Measurements from ENCODE around the gene RAD51D. TPM values are rescaled to one million over a fixed set of nuclear protein-coding genes. Genes with fewer than 3 reads are reported as not detected.

RAD51D gene
- polyA plus RNA-seq, 2 of the 4 experiments (the other 2 are of a cell fraction) = 18.4 to 23.8 TPM

DNA sequence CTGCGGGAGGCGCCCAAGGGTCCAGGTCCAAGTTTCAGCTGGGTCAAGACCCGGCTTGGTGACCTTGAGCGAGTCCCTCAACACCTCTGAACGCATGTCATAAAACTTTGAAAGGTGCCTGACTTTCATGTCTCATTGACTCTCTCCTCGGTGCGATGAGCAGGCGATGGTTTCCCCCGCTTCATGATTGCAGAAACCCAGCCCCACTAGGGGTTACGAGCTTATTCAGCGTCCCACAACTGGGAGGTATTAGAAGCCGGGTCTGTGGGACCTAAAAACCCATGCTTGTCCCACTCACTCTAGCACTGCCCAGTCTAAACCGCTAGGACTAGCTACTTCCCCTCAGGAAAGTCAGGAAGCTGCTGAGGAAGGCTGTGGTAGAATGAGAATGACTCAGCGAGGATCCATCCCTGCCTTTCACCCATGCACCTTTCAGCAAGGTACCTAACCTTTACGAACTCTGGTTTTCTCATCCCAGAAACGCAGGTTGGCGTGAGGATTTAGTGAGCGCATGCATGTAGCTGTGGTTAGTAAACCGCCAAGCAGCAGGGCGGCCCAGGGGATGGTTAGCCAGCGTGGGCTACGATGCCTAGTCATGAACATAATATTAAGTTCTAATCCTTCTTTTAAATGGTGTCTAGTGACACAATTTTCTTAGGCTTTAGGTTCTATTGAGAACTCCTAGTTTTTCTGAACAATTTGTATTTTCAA is 29.9 kb downstream of the RAD51D start:
- 40% methylated on average over 22 of the region's 22 CpGs for WGBS (ENCODE audit: missing lambda C conversion rate)
- CTCF ChIA-PET = interaction anchor here (0.6 to 4.9 kb wide), 39 partner anchors 10 to 495 kb away, joined by 3 to 60 read pairs (median 8); partner anchors contain the start of genes FNDC8, LIG3, RAD51D and RFFL
- H3K4me1 ChIP-seq = peaks cover 38% of the 10 kb centered on the region
- ATAC-seq (peak; percentile 60 to 70), DNase-seq (ENCODE audit: low read depth in 1 of 2, low spot score in 1 of 2) (peak; percentile 61 to 74), FAIRE-seq (peak; percentile 74)
- H3K4me3 ChIP-seq = peak overlapping the region; percentile 90
- no peaks in the 10 kb centered on the region for H3K9me3 ChIP-seq
- H3K27ac ChIP-seq = peak overlapping the region; percentile 96
- H3K4me2 ChIP-seq = peak overlapping the region; percentile 87
- POLR2A ChIA-PET = interaction anchor here (0.8 to 1.4 kb wide), 10 partner anchors 8 to 153 kb away, joined by 3 to 17 read pairs (median 4); partner anchors contain the start of genes LIG3, RAD51D, RFFL and SLFN5
- TF ChIP-seq HOXA7 (CRISPR knock-in tag; IDR thresholded peaks at IDR 0.05) (no peak), HOXB5 (CRISPR knock-in tag; IDR thresholded peaks at IDR 0.05) (peak; percentile 6; the same call in 1 of the 2 replicates), MAFK (IDR thresholded peaks at IDR 0.05; ENCODE audit: partially characterized antibody) (peak; percentile 81)
- TF ChIP-seq, protein P1, sequence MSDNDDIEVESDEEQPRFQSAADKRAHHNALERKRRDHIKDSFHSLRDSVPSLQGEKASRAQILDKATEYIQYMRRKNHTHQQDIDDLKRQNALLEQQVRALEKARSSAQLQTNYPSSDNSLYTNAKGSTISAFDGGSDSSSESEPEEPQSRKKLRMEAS (IDR thresholded peaks at IDR 0.05) = peak; percentile 28; the same call in 1 of the 2 replicates
- TF ChIP-seq, protein P2, sequence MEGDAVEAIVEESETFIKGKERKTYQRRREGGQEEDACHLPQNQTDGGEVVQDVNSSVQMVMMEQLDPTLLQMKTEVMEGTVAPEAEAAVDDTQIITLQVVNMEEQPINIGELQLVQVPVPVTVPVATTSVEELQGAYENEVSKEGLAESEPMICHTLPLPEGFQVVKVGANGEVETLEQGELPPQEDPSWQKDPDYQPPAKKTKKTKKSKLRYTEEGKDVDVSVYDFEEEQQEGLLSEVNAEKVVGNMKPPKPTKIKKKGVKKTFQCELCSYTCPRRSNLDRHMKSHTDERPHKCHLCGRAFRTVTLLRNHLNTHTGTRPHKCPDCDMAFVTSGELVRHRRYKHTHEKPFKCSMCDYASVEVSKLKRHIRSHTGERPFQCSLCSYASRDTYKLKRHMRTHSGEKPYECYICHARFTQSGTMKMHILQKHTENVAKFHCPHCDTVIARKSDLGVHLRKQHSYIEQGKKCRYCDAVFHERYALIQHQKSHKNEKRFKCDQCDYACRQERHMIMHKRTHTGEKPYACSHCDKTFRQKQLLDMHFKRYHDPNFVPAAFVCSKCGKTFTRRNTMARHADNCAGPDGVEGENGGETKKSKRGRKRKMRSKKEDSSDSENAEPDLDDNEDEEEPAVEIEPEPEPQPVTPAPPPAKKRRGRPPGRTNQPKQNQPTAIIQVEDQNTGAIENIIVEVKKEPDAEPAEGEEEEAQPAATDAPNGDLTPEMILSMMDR (IDR thresholded peaks at IDR 0.05) = peak; percentile 17; the same call in 1 of the 3 replicates
- TF ChIP-seq, protein P3, sequence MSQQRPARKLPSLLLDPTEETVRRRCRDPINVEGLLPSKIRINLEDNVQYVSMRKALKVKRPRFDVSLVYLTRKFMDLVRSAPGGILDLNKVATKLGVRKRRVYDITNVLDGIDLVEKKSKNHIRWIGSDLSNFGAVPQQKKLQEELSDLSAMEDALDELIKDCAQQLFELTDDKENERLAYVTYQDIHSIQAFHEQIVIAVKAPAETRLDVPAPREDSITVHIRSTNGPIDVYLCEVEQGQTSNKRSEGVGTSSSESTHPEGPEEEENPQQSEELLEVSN (IDR thresholded peaks at IDR 0.05; ENCODE audit: borderline replicate concordance, low read depth) = peak; percentile 10; the same call in 1 of the 2 replicates

DNA sequence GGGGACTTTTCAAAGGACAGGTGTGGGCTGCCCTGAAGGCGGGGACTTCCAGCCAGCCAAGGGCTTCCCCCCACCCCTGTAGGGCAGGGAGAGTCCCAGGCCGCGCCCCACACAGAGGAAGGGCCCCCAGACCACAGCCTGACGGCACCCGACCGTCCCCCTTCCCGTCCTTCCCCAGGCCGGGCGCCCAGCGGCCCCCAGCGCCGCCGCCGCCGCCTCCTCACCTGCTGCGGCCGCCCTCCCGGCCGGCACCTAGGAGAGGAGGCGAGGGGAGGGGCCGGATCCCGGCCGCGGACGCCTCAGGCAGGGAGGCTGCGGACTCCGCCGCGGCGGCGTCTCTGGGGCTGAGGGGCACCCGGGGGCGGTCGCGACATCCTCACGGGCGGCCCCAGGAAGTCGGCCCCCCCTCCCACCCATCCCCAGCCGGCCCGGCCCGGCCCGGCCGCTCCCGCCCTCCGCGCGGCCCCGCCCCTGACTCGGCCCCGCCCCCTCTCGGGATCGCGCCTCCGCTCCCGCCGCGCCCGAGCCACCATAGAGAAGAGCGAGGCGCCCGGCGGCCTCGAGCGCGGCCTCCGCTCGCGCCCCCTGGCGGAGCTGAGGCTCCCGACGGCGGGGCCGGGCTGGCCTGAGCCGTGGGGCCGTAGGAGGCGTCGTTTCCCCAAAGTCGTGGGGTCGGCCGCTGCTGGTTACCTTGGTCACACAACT is 30.6 kb downstream of the RAD51D start:
- Histone ChIP-seq H3K9me3 (no peaks in the 10 kb centered on the region), H3K4me1 (peaks cover 42% of the 10 kb centered on the region), H3K4me3 (peak overlapping the region; percentile 90), H3K27ac (peak overlapping the region; percentile 96), H3K4me2 (peak overlapping the region; percentile 90)
- DNase-seq (ENCODE audit: low read depth in 1 of 2, low spot score in 1 of 2) (peak in 1 of 2 experiments; percentile 86), ATAC-seq (peak; percentile 70 to 87), FAIRE-seq (no peak)
- WGBS (ENCODE audit: missing lambda C conversion rate) = 0% methylated on average over 5 of the region's 80 CpGs
- TF ChIP-seq SMC3 (IDR thresholded peaks at IDR 0.05) (peak; percentile 95), HOXB5 (CRISPR knock-in tag; IDR thresholded peaks at IDR 0.05) (0 out of 2 replicates have a peak, but pooled peaks have one; percentile 39), PHF8 (IDR thresholded peaks at IDR 0.05; ENCODE audit: borderline replicate concordance, low read depth) (0 out of 2 replicates have a peak, but pooled peaks have one; percentile 47), RAD21 (conservative IDR thresholded peaks at IDR 0.05 in 1 of 2, IDR thresholded peaks at IDR 0.05 in 1 of 2) (peak; percentile 59 to 82), RARB (CRISPR knock-in tag; IDR thresholded peaks at IDR 0.05) (0 out of 2 replicates have a peak, but pooled peaks have one; percentile 35), KDM5A (IDR thresholded peaks at IDR 0.05) (no peak), ZC3H11A (IDR thresholded peaks at IDR 0.05) (no peak), MYC (IDR thresholded peaks at IDR 0.05; ENCODE audit: borderline replicate concordance, low read length) (peak; percentile 79; the same call in 1 of the 2 replicates), CHD4 (IDR thresholded peaks at IDR 0.05; ENCODE audit: borderline replicate concordance) (no peak), ZNF302 (CRISPR knock-in tag; IDR thresholded peaks at IDR 0.05) (no peak), JUN (IDR thresholded peaks at IDR 0.05) (peak; percentile 26 to 85; a peak in 4 of 5 replicates), ZSCAN20 (CRISPR knock-in tag; IDR thresholded peaks at IDR 0.05) (no peak)
- TF ChIP-seq, protein P4, sequence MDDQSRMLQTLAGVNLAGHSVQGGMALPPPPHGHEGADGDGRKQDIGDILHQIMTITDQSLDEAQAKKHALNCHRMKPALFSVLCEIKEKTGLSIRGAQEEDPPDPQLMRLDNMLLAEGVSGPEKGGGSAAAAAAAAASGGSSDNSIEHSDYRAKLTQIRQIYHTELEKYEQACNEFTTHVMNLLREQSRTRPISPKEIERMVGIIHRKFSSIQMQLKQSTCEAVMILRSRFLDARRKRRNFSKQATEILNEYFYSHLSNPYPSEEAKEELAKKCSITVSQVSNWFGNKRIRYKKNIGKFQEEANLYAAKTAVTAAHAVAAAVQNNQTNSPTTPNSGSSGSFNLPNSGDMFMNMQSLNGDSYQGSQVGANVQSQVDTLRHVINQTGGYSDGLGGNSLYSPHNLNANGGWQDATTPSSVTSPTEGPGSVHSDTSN (IDR thresholded peaks at IDR 0.05) = 0 out of 2 replicates have a peak, but pooled peaks have one; percentile 18
- TF ChIP-seq, protein P2 (IDR thresholded peaks at IDR 0.05) = peak; percentile 98
- TF ChIP-seq, protein P5, sequence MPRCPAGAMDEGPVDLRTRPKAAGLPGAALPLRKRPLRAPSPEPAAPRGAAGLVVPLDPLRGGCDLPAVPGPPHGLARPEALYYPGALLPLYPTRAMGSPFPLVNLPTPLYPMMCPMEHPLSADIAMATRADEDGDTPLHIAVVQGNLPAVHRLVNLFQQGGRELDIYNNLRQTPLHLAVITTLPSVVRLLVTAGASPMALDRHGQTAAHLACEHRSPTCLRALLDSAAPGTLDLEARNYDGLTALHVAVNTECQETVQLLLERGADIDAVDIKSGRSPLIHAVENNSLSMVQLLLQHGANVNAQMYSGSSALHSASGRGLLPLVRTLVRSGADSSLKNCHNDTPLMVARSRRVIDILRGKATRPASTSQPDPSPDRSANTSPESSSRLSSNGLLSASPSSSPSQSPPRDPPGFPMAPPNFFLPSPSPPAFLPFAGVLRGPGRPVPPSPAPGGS (IDR thresholded peaks at IDR 0.05) = 0 out of 3 replicates have a peak, but pooled peaks have one; percentile 37
- TF ChIP-seq, protein P3 (IDR thresholded peaks at IDR 0.05; ENCODE audit: borderline replicate concordance, low read depth) = peak; percentile 53; the same call in 1 of the 2 replicates
- TF ChIP-seq, protein P6, sequence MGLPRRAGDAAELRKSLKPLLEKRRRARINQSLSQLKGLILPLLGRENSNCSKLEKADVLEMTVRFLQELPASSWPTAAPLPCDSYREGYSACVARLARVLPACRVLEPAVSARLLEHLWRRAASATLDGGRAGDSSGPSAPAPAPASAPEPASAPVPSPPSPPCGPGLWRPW (IDR thresholded peaks at IDR 0.05) = no peak
- TF ChIP-seq, protein P1 (IDR thresholded peaks at IDR 0.05) = peak; percentile 68
- CTCF ChIA-PET = interaction anchor here (0.7 to 4.9 kb wide), 38 partner anchors 9 to 115 kb away, joined by 3 to 60 read pairs (median 8); partner anchors contain the start of genes FNDC8, LIG3, RAD51D and RFFL
- POLR2A ChIA-PET = interaction anchor here (0.9 to 1.4 kb wide), 9 partner anchors 9 to 124 kb away, joined by 3 to 17 read pairs (median 4); partner anchors contain the start of genes LIG3, RAD51D and RFFL
